ENCODE results near the gene TNFRSF19. TPM values are rescaled to one million over a fixed set of nuclear protein-coding genes. Genes with fewer than 3 reads are reported as not detected.

TNFRSF19 gene
- total RNA-seq, 1 donor from 2014 or later: not detected

GRCh38 chr13:23714672-23715071, 144.5 kb downstream of the TNFRSF19 start:
- peaks cover 6% of the 10 kb centered on the region for H3K4me1 Mint-ChIP-seq
- H3K27me3 Mint-ChIP-seq: peaks cover 19% of the 10 kb centered on the region
- intact Hi-C loops (cut with micrococcal nuclease): loop anchor here (5.0 kb wide), 1 partner anchor 158 kb away; no protein-coding TSS in a partner anchor
- peaks cover 4% of the 10 kb centered on the region for H3K9me3 Mint-ChIP-seq
- no peak overlapping the region for H3K4me3 Mint-ChIP-seq
- DNase-seq: no peak
- H3K27ac Mint-ChIP-seq: no peak overlapping the region
- H3K36me3 Mint-ChIP-seq (ENCODE audit: low read depth): no peaks in the 10 kb centered on the region

GRCh38 chr13:23715092-23715761, 145.0 kb downstream of the TNFRSF19 start:
- Mint-ChIP-seq H3K27me3 (peaks cover 19% of the 10 kb centered on the region), H3K4me3 (no peak overlapping the region), H3K27ac (no peak overlapping the region), H3K36me3 (ENCODE audit: low read depth) (no peaks in the 10 kb centered on the region), H3K4me1 (peaks cover 6% of the 10 kb centered on the region), H3K9me3 (peaks cover 4% of the 10 kb centered on the region)
- intact Hi-C loops (cut with micrococcal nuclease): loop anchor here (5.0 kb wide), 1 partner anchor 157 kb away; no protein-coding TSS in a partner anchor
- no peak for DNase-seq

GRCh38 chr13:23715762-23716235, 145.6 kb downstream of the TNFRSF19 start:
- Mint-ChIP-seq H3K9me3 (peaks cover 4% of the 10 kb centered on the region), H3K36me3 (ENCODE audit: low read depth) (no peaks in the 10 kb centered on the region), H3K4me1 (peaks cover 6% of the 10 kb centered on the region), H3K27ac (no peak overlapping the region), H3K27me3 (peaks cover 19% of the 10 kb centered on the region), H3K4me3 (no peak overlapping the region)
- DNase-seq: peak; percentile 63
- intact Hi-C loops (cut with micrococcal nuclease): loop anchor here (5.0 kb wide), 1 partner anchor 157 kb away; no protein-coding TSS in a partner anchor

- Mint-ChIP-seq H3K9me3 (peaks cover 4% of the 10 kb centered on the region), H3K4me1 (peaks cover 6% of the 10 kb centered on the region), H3K36me3 (ENCODE audit: low read depth) (no peaks in the 10 kb centered on the region), H3K4me3 (no peak overlapping the region), H3K27me3 (peaks cover 19% of the 10 kb centered on the region), H3K27ac (no peak overlapping the region)
- intact Hi-C loops (cut with micrococcal nuclease): loop anchor here (5.0 kb wide), 1 partner anchor 156 kb away; no protein-coding TSS in a partner anchor
- no peak for DNase-seq
Observed at GRCh38 chr13:23716401-23716800, 146.2 kb downstream of the TNFRSF19 start.

- DNase-seq: no peak
- intact Hi-C loops (cut with micrococcal nuclease): loop anchor here (5.0 kb wide), 1 partner anchor 153 kb away; no protein-coding TSS in a partner anchor
Observed at GRCh38 chr13:23718996-23719395, 148.8 kb downstream of the TNFRSF19 start.

GRCh38 chr13:23722726-23723453, 152.7 kb downstream of the TNFRSF19 start:
- H3K27ac Mint-ChIP-seq: no peak overlapping the region
- no peak overlapping the region for H3K4me3 Mint-ChIP-seq
- peaks cover 6% of the 10 kb centered on the region for H3K4me1 Mint-ChIP-seq
- intact Hi-C loops (cut with micrococcal nuclease): no loop called here
- H3K9me3 Mint-ChIP-seq: no peaks in the 10 kb centered on the region
- no peaks in the 10 kb centered on the region for H3K27me3 Mint-ChIP-seq
- no peak for DNase-seq
- no peaks in the 10 kb centered on the region for H3K36me3 Mint-ChIP-seq (ENCODE audit: low read depth)

More at GRCh38 chr13:23718996-23719395, 148.8 kb downstream of the TNFRSF19 start:
- H3K4me3 Mint-ChIP-seq: no peak overlapping the region
- H3K9me3 Mint-ChIP-seq: no peaks in the 10 kb centered on the region
- no peaks in the 10 kb centered on the region for H3K36me3 Mint-ChIP-seq (ENCODE audit: low read depth)
- peaks cover 6% of the 10 kb centered on the region for H3K27me3 Mint-ChIP-seq
- H3K4me1 Mint-ChIP-seq: peaks cover 6% of the 10 kb centered on the region
- no peak overlapping the region for H3K27ac Mint-ChIP-seq

- Mint-ChIP-seq H3K27ac (no peak overlapping the region), H3K4me3 (no peak overlapping the region), H3K4me1 (peaks cover 5% of the 10 kb centered on the region), H3K27me3 (no peaks in the 10 kb centered on the region), H3K36me3 (ENCODE audit: low read depth) (no peaks in the 10 kb centered on the region), H3K9me3 (no peaks in the 10 kb centered on the region)
- intact Hi-C loops (cut with micrococcal nuclease): no loop called here
- no peak for DNase-seq
Observed at GRCh38 chr13:23723471-23723870, 153.3 kb downstream of the TNFRSF19 start.

GRCh38 chr13:23724196-23724970, 154.2 kb downstream of the TNFRSF19 start:
- Mint-ChIP-seq H3K4me1 (no peaks in the 10 kb centered on the region), H3K27me3 (no peaks in the 10 kb centered on the region), H3K27ac (no peak overlapping the region), H3K9me3 (no peaks in the 10 kb centered on the region), H3K36me3 (ENCODE audit: low read depth) (no peaks in the 10 kb centered on the region), H3K4me3 (no peak overlapping the region)
- no peak for DNase-seq
- intact Hi-C loops (cut with micrococcal nuclease): no loop called here

Other genes starting within 250 kb of the TNFRSF19 start
- gene SACS, start 136.7 kb upstream of the TNFRSF19 start, total RNA-seq: 33.3 and 36.0 TPM in 2 replicates